Glutamatergic neuron (in vitro differentiated cells): ENCODE results near the gene FGF14. TPM values are rescaled to one million over a fixed set of nuclear protein-coding genes. Genes with fewer than 3 reads are reported as not detected.

Experiments used
- DNase-seq: peaks from one replicate; pipeline ENCODE4 v3.0.0; 2022
- H3K27ac Mint-ChIP-seq: one replicate; pipeline ENCODE4 v1.8.0; 2020; ENCODE audit warnings: mild to moderate bottlenecking, mixed read lengths, inconsistent platforms; ENCODE audit not compliant: unreplicated experiment
- H3K27me3 Mint-ChIP-seq: one replicate; pipeline ENCODE4 v1.8.0; 2020; ENCODE audit warnings: mild to moderate bottlenecking, moderate library complexity, mixed read lengths, inconsistent platforms; ENCODE audit not compliant: unreplicated experiment
- H3K36me3 Mint-ChIP-seq: one replicate; pipeline ENCODE4 v1.8.0; 2020; ENCODE audit warnings: mild to moderate bottlenecking, mixed read lengths, inconsistent platforms; ENCODE audit not compliant: unreplicated experiment
- H3K4me1 Mint-ChIP-seq: one replicate; pipeline ENCODE4 v1.8.0; 2020; ENCODE audit warnings: mild to moderate bottlenecking, low read depth, mixed read lengths, inconsistent platforms; ENCODE audit not compliant: unreplicated experiment
- H3K4me3 Mint-ChIP-seq: one replicate; pipeline ENCODE4 v1.8.0; 2020; ENCODE audit warnings: mild to moderate bottlenecking, mixed read lengths, inconsistent platforms; ENCODE audit not compliant: unreplicated experiment
- H3K9me3 Mint-ChIP-seq: one replicate; pipeline ENCODE4 v1.8.0; 2020; ENCODE audit warnings: mild to moderate bottlenecking, moderate library complexity, mixed read lengths, inconsistent platforms; ENCODE audit not compliant: unreplicated experiment
- total RNA-seq: library from RNA; stranded (reverse); fragmentation: NEBNext Ultra II Directional; extraction: Animal tissue kit (Norgen Biotek cat#: 25700); gene quantifications from one replicate; pipeline ENCODE4 v1.2.1, GENCODE V29; 2021; ENCODE audit not compliant: unreplicated experiment
- TF ChIP-seq, protein P1 (sequence below): fragments of 200-600 bp; sonication (generic); IDR thresholded peaks from one replicate; pipeline ENCODE4 v1.5.0; 2021; ENCODE audit not compliant: partially characterized antibody, unreplicated experiment

The FGF14 gene
- total RNA-seq, 1 donor from 2014 or later: 17.8 TPM

- Mint-ChIP-seq H3K27ac (no peak overlapping the region), H3K4me1 (no peaks in the 10 kb centered on the region), H3K9me3 (peaks cover 5% of the 10 kb centered on the region), H3K36me3 (peaks cover 17% of the 10 kb centered on the region), H3K27me3 (peaks cover 4% of the 10 kb centered on the region), H3K4me3 (no peak overlapping the region)
- DNase-seq: no peak
- TF ChIP-seq, protein P1, sequence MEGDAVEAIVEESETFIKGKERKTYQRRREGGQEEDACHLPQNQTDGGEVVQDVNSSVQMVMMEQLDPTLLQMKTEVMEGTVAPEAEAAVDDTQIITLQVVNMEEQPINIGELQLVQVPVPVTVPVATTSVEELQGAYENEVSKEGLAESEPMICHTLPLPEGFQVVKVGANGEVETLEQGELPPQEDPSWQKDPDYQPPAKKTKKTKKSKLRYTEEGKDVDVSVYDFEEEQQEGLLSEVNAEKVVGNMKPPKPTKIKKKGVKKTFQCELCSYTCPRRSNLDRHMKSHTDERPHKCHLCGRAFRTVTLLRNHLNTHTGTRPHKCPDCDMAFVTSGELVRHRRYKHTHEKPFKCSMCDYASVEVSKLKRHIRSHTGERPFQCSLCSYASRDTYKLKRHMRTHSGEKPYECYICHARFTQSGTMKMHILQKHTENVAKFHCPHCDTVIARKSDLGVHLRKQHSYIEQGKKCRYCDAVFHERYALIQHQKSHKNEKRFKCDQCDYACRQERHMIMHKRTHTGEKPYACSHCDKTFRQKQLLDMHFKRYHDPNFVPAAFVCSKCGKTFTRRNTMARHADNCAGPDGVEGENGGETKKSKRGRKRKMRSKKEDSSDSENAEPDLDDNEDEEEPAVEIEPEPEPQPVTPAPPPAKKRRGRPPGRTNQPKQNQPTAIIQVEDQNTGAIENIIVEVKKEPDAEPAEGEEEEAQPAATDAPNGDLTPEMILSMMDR: no peak
Observed at GRCh38 chr13:102055090-102055779, 346.6 kb downstream of the FGF14 start.

DNA sequence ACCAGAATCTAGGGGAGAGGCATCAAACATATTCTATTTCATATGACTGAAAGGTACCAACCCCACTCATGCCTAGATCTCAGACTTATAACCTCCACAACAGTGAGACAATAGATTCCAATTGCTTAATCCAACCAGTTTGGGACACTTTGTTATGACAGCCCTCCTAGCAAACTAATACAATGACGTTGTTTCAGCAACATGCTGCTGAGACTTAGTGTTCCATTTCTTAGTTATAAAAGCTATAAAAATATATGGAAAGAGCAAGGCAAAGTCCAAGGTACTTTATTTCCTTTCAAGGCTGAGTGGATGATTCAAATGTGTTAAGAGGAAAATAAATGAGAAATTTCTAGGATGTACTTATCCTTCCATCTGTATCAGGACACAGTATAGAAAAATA lies 352.0 kb downstream of the FGF14 start:
- Mint-ChIP-seq H3K4me3 (no peak overlapping the region), H3K36me3 (peaks cover 26% of the 10 kb centered on the region), H3K27me3 (peaks cover 1% of the 10 kb centered on the region), H3K4me1 (peaks cover 8% of the 10 kb centered on the region), H3K27ac (no peak overlapping the region), H3K9me3 (peaks cover 5% of the 10 kb centered on the region)
- TF ChIP-seq, protein P1: no peak
- no peak for DNase-seq

DNA sequence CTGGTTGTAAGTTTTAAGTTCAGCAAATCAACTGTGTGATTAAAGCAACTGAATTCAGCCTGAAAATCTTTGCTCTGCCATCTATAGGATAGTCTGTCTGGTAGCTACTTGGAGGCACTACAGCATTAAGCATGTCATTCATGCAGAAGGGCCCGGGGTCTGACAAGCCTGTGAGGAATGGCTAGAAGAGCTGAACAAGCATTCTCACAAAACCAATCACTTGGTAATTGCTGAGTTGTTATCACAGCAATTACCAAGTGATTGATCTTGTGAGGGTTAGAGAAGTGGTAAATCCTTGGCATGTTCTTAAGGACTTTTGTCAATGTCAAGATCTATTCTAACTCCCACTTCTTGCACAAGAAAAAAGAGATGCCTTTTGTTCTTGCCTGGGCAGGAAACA lies 356.1 kb downstream of the FGF14 start:
- H3K27ac Mint-ChIP-seq: no peak overlapping the region
- no peak for DNase-seq
- H3K4me3 Mint-ChIP-seq: no peak overlapping the region
- H3K4me1 Mint-ChIP-seq: peaks cover 8% of the 10 kb centered on the region
- peaks cover 14% of the 10 kb centered on the region for H3K36me3 Mint-ChIP-seq
- peaks cover 1% of the 10 kb centered on the region for H3K27me3 Mint-ChIP-seq
- no peaks in the 10 kb centered on the region for H3K9me3 Mint-ChIP-seq
- TF ChIP-seq, protein P1: no peak

DNA sequence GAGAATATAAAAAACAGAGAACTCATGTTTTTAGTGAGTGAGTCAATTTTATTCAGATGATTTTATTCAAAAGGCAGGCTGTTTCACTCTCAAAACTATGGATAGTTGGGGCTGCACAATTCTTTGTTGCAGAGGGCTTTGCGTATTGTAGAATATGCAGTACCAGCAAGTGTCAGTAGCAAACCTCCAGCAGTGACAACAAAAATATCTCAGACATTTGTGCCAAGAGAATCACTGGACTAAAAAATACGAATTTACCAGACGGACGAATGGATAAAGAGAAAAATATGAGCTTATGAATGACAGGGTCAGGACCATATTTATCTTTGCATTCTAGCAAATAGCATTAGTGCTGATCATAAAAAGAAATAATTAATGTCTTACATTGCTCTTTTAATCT lies 359.1 kb downstream of the FGF14 start:
- no peak for DNase-seq
- peaks cover 18% of the 10 kb centered on the region for H3K4me1 Mint-ChIP-seq
- H3K36me3 Mint-ChIP-seq: no peaks in the 10 kb centered on the region
- no peak overlapping the region for H3K27ac Mint-ChIP-seq
- H3K9me3 Mint-ChIP-seq: no peaks in the 10 kb centered on the region
- H3K4me3 Mint-ChIP-seq: no peak overlapping the region
- no peaks in the 10 kb centered on the region for H3K27me3 Mint-ChIP-seq
- TF ChIP-seq, protein P1: no peak

- Mint-ChIP-seq H3K4me1 (peaks cover 18% of the 10 kb centered on the region), H3K27me3 (no peaks in the 10 kb centered on the region)
Observed at GRCh38 chr13:102041544-102041943, 360.3 kb downstream of the FGF14 start.

More at GRCh38 chr13:102041544-102041943, 360.3 kb downstream of the FGF14 start:
- TF ChIP-seq, protein P1: no peak
- no peak for DNase-seq
- no peak overlapping the region for H3K4me3 Mint-ChIP-seq
- H3K36me3 Mint-ChIP-seq: peaks cover under 1% of the 10 kb centered on the region
- H3K9me3 Mint-ChIP-seq: no peaks in the 10 kb centered on the region
- no peak overlapping the region for H3K27ac Mint-ChIP-seq
